GM12872 (cell line): Measurements from ENCODE around the gene TSHZ2.

Experiments used
- TF ChIP-seq, protein P1 (sequence below): IDR thresholded peaks from 3 replicates; pipeline ENCODE4 v1.5.1; 2011; ENCODE audit warnings: low read depth, mild to moderate bottlenecking, low read length, moderate library complexity; ENCODE audit not compliant: insufficient read depth

The TSHZ2 gene

DNA sequence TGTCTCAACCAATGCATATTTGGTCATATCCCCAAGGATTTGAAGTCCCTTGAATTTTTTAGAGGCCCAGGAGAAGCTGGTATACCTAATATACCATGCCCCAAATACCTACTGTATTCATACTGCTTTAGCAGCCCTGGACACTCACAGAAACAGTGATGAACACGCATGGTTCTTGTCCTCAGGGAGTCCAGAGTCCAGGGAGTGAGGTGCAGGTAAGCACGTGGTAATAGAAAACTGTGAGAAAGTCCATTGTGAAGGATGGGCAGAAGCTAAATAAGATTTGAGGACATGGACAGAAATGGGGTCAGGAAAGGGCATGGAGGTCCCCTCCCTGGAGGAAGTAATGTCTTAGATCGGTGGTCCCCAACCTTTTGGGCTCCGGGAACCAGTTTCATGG, 85.4 kb downstream of the TSHZ2 start:
- TF ChIP-seq, protein P1, sequence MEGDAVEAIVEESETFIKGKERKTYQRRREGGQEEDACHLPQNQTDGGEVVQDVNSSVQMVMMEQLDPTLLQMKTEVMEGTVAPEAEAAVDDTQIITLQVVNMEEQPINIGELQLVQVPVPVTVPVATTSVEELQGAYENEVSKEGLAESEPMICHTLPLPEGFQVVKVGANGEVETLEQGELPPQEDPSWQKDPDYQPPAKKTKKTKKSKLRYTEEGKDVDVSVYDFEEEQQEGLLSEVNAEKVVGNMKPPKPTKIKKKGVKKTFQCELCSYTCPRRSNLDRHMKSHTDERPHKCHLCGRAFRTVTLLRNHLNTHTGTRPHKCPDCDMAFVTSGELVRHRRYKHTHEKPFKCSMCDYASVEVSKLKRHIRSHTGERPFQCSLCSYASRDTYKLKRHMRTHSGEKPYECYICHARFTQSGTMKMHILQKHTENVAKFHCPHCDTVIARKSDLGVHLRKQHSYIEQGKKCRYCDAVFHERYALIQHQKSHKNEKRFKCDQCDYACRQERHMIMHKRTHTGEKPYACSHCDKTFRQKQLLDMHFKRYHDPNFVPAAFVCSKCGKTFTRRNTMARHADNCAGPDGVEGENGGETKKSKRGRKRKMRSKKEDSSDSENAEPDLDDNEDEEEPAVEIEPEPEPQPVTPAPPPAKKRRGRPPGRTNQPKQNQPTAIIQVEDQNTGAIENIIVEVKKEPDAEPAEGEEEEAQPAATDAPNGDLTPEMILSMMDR, result no peak

DNA sequence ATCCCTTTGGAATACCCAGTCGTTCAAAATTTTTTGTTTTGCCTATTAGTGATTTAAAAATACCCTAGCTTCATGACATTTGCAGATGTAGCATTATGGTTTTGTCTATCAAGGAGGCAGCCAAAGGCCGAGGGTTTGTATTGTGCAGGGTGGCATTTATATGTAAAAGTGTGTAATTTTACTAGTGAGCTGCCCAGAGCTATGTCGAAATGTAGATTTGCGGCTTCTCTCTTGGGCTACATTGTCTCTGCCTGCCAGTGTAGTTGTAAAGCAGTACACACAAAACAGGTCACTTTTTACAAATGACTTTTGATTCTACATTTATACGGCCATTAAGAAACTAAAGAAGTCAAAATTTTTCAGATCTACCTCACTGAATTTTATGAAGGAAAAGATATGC, 87.7 kb downstream of the TSHZ2 start:
- TF ChIP-seq, protein P1, result no peak

DNA sequence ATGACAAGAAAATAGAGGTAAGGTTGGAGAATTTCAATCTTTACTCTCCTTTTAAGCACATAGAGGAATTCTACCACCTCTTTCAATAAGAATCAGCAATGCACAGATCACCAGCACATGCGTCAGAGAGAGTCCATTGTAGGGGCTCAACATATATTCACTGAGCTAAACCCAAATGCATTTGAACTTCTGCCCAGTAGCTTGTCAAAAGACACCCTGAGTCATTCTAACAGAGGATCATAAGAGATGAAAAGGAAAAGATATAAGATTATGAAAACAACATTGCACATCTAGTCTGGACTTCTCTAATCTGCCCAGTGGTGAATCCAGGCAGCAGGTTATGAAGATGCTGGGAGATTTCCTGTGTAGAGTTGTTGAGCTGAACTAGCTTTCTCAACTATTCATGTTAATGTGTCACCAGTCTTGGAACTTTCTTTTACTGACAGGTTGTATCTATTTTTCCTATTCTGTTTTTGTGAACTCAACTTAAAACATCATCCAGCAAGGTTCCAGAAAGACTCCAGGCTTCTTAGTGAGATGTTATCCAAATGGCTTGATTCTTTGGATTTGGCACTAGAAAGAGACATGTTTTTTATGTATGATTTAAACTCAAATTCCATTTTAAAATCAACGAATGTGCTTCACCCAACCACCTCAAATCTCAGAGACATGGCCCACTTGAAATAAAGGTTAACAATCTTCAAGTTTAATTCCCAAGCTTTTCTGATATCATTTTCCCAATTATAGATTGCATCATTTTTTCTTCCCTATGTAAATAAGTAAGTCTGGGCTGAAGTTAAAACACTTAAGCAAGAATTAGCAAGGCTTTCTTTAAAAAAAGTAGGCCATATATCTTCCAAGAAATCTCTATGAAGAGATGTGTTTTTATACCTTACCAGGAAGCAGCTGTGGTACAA, 89.3 kb downstream of the TSHZ2 start:
- TF ChIP-seq, protein P1, result no peak

DNA sequence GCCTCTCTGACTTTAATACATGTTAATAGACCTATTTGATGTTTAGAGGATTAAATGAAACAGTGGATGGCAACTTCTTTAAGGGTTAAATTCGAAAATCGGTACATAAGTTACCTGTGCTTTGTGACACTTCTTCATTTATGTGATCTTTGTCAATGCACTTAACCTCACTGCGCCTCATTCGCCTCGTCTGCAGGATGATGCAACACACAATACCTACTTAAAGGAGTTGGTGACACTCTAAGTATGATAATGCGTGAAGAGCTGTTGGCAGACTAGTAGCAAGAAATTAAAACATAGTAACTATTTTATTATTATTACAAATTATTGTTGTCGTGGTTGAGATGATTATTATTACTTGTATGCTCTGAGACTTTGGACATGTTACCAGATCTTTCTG, 92.8 kb downstream of the TSHZ2 start:
- TF ChIP-seq, protein P1, result no peak

DNA sequence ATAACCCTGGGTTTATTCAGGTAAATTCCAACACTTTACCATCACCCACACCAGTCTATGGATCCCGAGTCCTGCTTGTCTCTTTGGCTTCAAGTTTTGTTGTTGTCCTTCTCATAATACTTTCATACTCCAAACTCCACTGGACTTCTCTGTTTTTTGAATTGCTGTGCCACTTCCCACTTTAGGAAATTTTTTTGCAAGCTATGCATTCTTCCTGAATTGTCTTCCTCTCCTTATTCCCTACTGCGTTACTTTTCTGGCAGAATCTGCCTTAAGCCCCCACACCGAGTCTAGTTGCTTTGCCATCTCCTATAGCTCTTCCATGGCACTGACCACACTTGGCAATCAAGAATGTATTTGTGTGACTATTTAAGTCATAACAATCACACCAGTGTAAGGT, 96.1 kb downstream of the TSHZ2 start:
- TF ChIP-seq, protein P1, result no peak

DNA sequence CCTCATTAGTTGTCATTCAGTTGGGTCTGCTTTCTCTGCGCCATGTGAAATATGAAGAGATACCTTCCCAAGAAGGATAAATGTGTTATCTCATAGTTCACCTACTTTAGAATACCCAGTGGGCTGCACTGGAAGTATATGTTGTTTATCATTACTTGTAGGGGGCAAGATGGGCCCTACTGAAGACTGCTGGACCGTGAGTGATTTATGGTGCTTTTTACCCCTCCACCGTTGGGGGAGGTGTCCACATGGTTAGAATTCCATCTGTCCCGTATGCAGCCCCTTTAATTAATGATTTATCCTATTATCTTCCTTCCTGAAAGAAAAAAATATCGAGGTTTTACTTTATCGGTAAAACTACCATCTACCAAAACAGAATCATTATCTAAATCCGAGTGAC, 97.0 kb downstream of the TSHZ2 start:
- TF ChIP-seq, protein P1, result no peak

DNA sequence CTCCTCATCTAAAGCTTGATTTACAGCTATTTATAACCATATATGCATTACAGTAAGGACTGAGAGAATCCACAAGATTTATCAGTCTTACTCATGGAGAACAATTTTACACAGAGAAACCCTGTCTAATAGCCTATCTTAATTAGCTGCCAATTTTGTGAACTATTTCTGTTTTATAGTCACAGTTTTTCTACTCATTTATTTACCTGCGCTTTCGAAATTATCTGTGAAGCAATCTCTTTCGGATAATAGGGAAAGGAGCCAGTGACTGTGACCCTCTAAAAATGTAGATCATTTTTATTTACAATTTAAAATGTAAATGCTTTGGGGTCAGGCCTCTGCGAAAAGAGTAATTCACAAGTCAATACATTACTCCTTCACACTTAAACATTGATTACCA, 98.1 kb downstream of the TSHZ2 start:
- TF ChIP-seq, protein P1, result no peak
